ENCODE results near the gene TMEM9B.
"Not testable (repeated sequence)": the region's sequence is repeated elsewhere in the genome, so short reads cannot be mapped to it uniquely, and the experiment has no call there.

TMEM9B gene

GRCh38 chr11:8973121-8973520 lies 8.9 kb upstream of the TMEM9B start:
- no peak for DNase-seq (ENCODE audit: low spot score)

GRCh38 chr11:8971924-8972316 lies 7.7 kb upstream of the TMEM9B start:
- DNase-seq (ENCODE audit: low spot score), result no peak

- DNase-seq (ENCODE audit: low spot score), result no peak
Measured at GRCh38 chr11:8971196-8971923, 7.1 kb upstream of the TMEM9B start.

GRCh38 chr11:8967184-8967583 lies 2.9 kb upstream of the TMEM9B start:
- DNase-seq (ENCODE audit: low spot score), result no peak

GRCh38 chr11:8963569-8964323 lies 496 bp downstream of the TMEM9B start:
- DNase-seq (ENCODE audit: low spot score), result peak; percentile 84

- no peak for DNase-seq (ENCODE audit: low spot score)
Measured at GRCh38 chr11:8962841-8963240, 1.4 kb downstream of the TMEM9B start.

GRCh38 chr11:8961401-8961800 lies 2.8 kb downstream of the TMEM9B start:
- DNase-seq (ENCODE audit: low spot score), result no peak

GRCh38 chr11:8959546-8960166 lies 4.6 kb downstream of the TMEM9B start:
- DNase-seq (ENCODE audit: low spot score), result no peak

GRCh38 chr11:8956860-8957259 lies 7.4 kb downstream of the TMEM9B start:
- DNase-seq (ENCODE audit: low spot score), result no peak

- no peak for DNase-seq (ENCODE audit: low spot score)
Measured at GRCh38 chr11:8948886-8949285, 15.4 kb downstream of the TMEM9B start.

GRCh38 chr11:8947230-8947943 lies 16.9 kb downstream of the TMEM9B start:
- no peak for DNase-seq (ENCODE audit: low spot score)

- DNase-seq (ENCODE audit: low spot score), result no peak
Measured at GRCh38 chr11:8942518-8943066, 21.6 kb downstream of the TMEM9B start, which contains the start of gene ASCL3. ASCL3 (minus strand) TSS chr11:8943016; CDS start chr11:8938161, 4,855 bp downstream.

- no peak for DNase-seq (ENCODE audit: low spot score)
Measured at GRCh38 chr11:8941341-8942103, 22.7 kb downstream of the TMEM9B start.

GRCh38 chr11:8937659-8938058 lies 26.6 kb downstream of the TMEM9B start:
- no peak for DNase-seq (ENCODE audit: low spot score)

GRCh38 chr11:8937159-8937558 lies 27.1 kb downstream of the TMEM9B start:
- DNase-seq (ENCODE audit: low spot score), result no peak

- DNase-seq (ENCODE audit: low spot score), result not testable (repeated sequence)
Measured at GRCh38 chr11:8935789-8936188, 28.5 kb downstream of the TMEM9B start.

GRCh38 chr11:8934742-8935488 lies 29.3 kb downstream of the TMEM9B start:
- no peak for DNase-seq (ENCODE audit: low spot score)

GRCh38 chr11:8933931-8934330 lies 30.3 kb downstream of the TMEM9B start:
- no peak for DNase-seq (ENCODE audit: low spot score)

- no peak for DNase-seq (ENCODE audit: low spot score)
Measured at GRCh38 chr11:8932564-8933180, 31.6 kb downstream of the TMEM9B start, which contains the start of gene C11orf16. C11orf16 (minus strand) TSS chr11:8932947; CDS start chr11:8932308, 639 bp downstream.

Measured in ecto neural progenitor cell (in vitro differentiated cells).